Stimulated activated naive B cell treated with anti-CD40 and anti-IgM and Interleukin-4, amounts not matched to agents 10 μg/mL and 1 μg/mL and 100 μg/mL, for 72 hours (primary cell): ENCODE measurements around the gene PAX2.

Source experiments
- ATAC-seq, 2 donors: fragments of 150-1000 bp; cut with Tn5 transposase; replicated peaks; 2 replicates each; pipeline ENCODE4 v1.10.0; 2021; ENCODE audit warnings: moderate library complexity in 1 of 2
- DNase-seq: peaks from one replicate; pipeline ENCODE4 v3.0.0; 2021
- H3K27ac Mint-ChIP-seq: one replicate; pipeline ENCODE4 v1.8.0; 2022; ENCODE audit warnings: mild to moderate bottlenecking, mixed read lengths
- H3K27me3 Mint-ChIP-seq, 2 donors: one replicate each; pipeline ENCODE4 v1.8.0; 2022; ENCODE audit warnings: mixed read lengths in 2 of 2
- H3K36me3 Mint-ChIP-seq, 2 donors: one replicate each; pipeline ENCODE4 v1.8.0; 2022; ENCODE audit warnings: mixed read lengths in 2 of 2, mild to moderate bottlenecking in 1 of 2
- H3K4me1 Mint-ChIP-seq, 2 donors: one replicate each; pipeline ENCODE4 v1.8.0; 2022; ENCODE audit warnings: mixed read lengths in 2 of 2, mild to moderate bottlenecking in 1 of 2
- H3K4me3 Mint-ChIP-seq, 2 donors: one replicate each; pipeline ENCODE4 v1.8.0; 2022; ENCODE audit warnings: mild to moderate bottlenecking in 2 of 2, mixed read lengths in 2 of 2, moderate library complexity in 1 of 2
- H3K9me3 Mint-ChIP-seq, 2 donors: one replicate each; pipeline ENCODE4 v1.8.0; 2022; ENCODE audit warnings: mixed read lengths in 2 of 2, mild to moderate bottlenecking in 1 of 2

PAX2 gene

GRCh38 chr10:100848770-100849169, 103.4 kb downstream of the PAX2 start:
- no peak for ATAC-seq
- Mint-ChIP-seq H3K36me3 (no peaks in the 10 kb centered on the region), H3K4me1 (peaks cover 0 to 3% of the 10 kb centered on the region in 2 donors), H3K27ac (no peak overlapping the region), H3K27me3 (peaks cover 51 to 64% of the 10 kb centered on the region in 2 donors), H3K9me3 (no peaks in the 10 kb centered on the region), H3K4me3 (no peak overlapping the region)
- DNase-seq, result no peak

GRCh38 chr10:100858261-100858660, 112.9 kb downstream of the PAX2 start:
- H3K36me3 Mint-ChIP-seq, result no peaks in the 10 kb centered on the region
- no peak overlapping the region for H3K27ac Mint-ChIP-seq
- H3K27me3 Mint-ChIP-seq, result peaks cover 66 to 83% of the 10 kb centered on the region in 2 donors
- H3K4me1 Mint-ChIP-seq, result no peaks in the 10 kb centered on the region
- H3K9me3 Mint-ChIP-seq, result peaks cover 3% of the 10 kb centered on the region in 2 donors
- H3K4me3 Mint-ChIP-seq, result no peak overlapping the region
- no peak for DNase-seq
- no peak for ATAC-seq

GRCh38 chr10:100858747-100859483, 113.5 kb downstream of the PAX2 start:
- Mint-ChIP-seq H3K4me1 (no peaks in the 10 kb centered on the region), H3K27ac (no peak overlapping the region), H3K9me3 (peaks cover 3% of the 10 kb centered on the region in 2 donors), H3K36me3 (no peaks in the 10 kb centered on the region), H3K4me3 (no peak overlapping the region), H3K27me3 (peaks cover 65 to 87% of the 10 kb centered on the region in 2 donors)
- ATAC-seq (no peak), DNase-seq (no peak)

GRCh38 chr10:100859484-100859763, 114.0 kb downstream of the PAX2 start:
- ATAC-seq, result no peak
- peaks cover 63 to 87% of the 10 kb centered on the region in 2 donors for H3K27me3 Mint-ChIP-seq

GRCh38 chr10:100863433-100863832, 118.1 kb downstream of the PAX2 start:
- Mint-ChIP-seq H3K4me1 (peaks cover 5 to 6% of the 10 kb centered on the region in 2 donors), H3K27ac (no peak overlapping the region), H3K36me3 (no peaks in the 10 kb centered on the region), H3K9me3 (no peaks in the 10 kb centered on the region), H3K4me3 (no peak overlapping the region), H3K27me3 (peaks cover 56 to 83% of the 10 kb centered on the region in 2 donors)
- DNase-seq, result no peak
- no peak for ATAC-seq

More at GRCh38 chr10:100859484-100859763, 114.0 kb downstream of the PAX2 start:
- Mint-ChIP-seq H3K4me1 (no peaks in the 10 kb centered on the region), H3K36me3 (no peaks in the 10 kb centered on the region), H3K9me3 (peaks cover 3% of the 10 kb centered on the region in 2 donors), H3K4me3 (no peak overlapping the region), H3K27ac (no peak overlapping the region)
- DNase-seq, result no peak

GRCh38 chr10:100864036-100864885, 118.9 kb downstream of the PAX2 start:
- no peak overlapping the region for H3K4me3 Mint-ChIP-seq
- ATAC-seq (no peak), DNase-seq (no peak)
- H3K4me1 Mint-ChIP-seq, result peaks cover 5 to 6% of the 10 kb centered on the region in 2 donors
- no peaks in the 10 kb centered on the region for H3K36me3 Mint-ChIP-seq
- H3K27me3 Mint-ChIP-seq, result peaks cover 51 to 81% of the 10 kb centered on the region in 2 donors
- H3K9me3 Mint-ChIP-seq, result no peaks in the 10 kb centered on the region
- no peak overlapping the region for H3K27ac Mint-ChIP-seq

- Mint-ChIP-seq H3K36me3 (no peaks in the 10 kb centered on the region), H3K4me3 (no peak overlapping the region), H3K9me3 (no peaks in the 10 kb centered on the region), H3K27me3 (peaks cover 47 to 78% of the 10 kb centered on the region in 2 donors), H3K4me1 (peaks cover 5 to 6% of the 10 kb centered on the region in 2 donors), H3K27ac (no peak overlapping the region)
- DNase-seq (no peak), ATAC-seq (no peak)
These were observed 119.6 kb downstream of the PAX2 start for GRCh38 chr10:100864978-100865377.

- Mint-ChIP-seq H3K4me3 (no peak overlapping the region), H3K36me3 (no peaks in the 10 kb centered on the region), H3K27me3 (peaks cover 43 to 73% of the 10 kb centered on the region in 2 donors), H3K27ac (no peak overlapping the region), H3K9me3 (no peaks in the 10 kb centered on the region), H3K4me1 (peaks cover 5 to 6% of the 10 kb centered on the region in 2 donors)
- no peak for ATAC-seq
- no peak for DNase-seq
These were observed 120.6 kb downstream of the PAX2 start for GRCh38 chr10:100866010-100866409.

GRCh38 chr10:100866575-100867098, 121.3 kb downstream of the PAX2 start:
- no peaks in the 10 kb centered on the region for H3K36me3 Mint-ChIP-seq
- ATAC-seq, result no peak
- peaks cover 5 to 6% of the 10 kb centered on the region in 2 donors for H3K4me1 Mint-ChIP-seq
- peaks cover 41 to 71% of the 10 kb centered on the region in 2 donors for H3K27me3 Mint-ChIP-seq
- no peak overlapping the region for H3K27ac Mint-ChIP-seq
- H3K9me3 Mint-ChIP-seq, result no peaks in the 10 kb centered on the region
- no peak overlapping the region for H3K4me3 Mint-ChIP-seq
- DNase-seq, result no peak

- H3K27ac Mint-ChIP-seq, result no peak overlapping the region
- peaks cover 5 to 6% of the 10 kb centered on the region in 2 donors for H3K4me1 Mint-ChIP-seq
- no peaks in the 10 kb centered on the region for H3K36me3 Mint-ChIP-seq
- H3K4me3 Mint-ChIP-seq, result no peak overlapping the region
- no peak for ATAC-seq
- no peak for DNase-seq
- H3K27me3 Mint-ChIP-seq, result peaks cover 37 to 64% of the 10 kb centered on the region in 2 donors
- no peaks in the 10 kb centered on the region for H3K9me3 Mint-ChIP-seq
These were observed 122.0 kb downstream of the PAX2 start for GRCh38 chr10:100867261-100867963.

GRCh38 chr10:100868382-100868781, 123.0 kb downstream of the PAX2 start:
- DNase-seq, result no peak
- peaks cover 37 to 63% of the 10 kb centered on the region in 2 donors for H3K27me3 Mint-ChIP-seq

GRCh38 chr10:100869399-100869798, 124.0 kb downstream of the PAX2 start:
- ATAC-seq, result no peak
- Mint-ChIP-seq H3K36me3 (no peaks in the 10 kb centered on the region), H3K27ac (no peak overlapping the region), H3K4me1 (peaks cover 5 to 6% of the 10 kb centered on the region in 2 donors), H3K9me3 (no peaks in the 10 kb centered on the region), H3K27me3 (peaks cover 35 to 58% of the 10 kb centered on the region in 2 donors), H3K4me3 (no peak overlapping the region)
- no peak for DNase-seq

More at GRCh38 chr10:100868382-100868781, 123.0 kb downstream of the PAX2 start:
- Mint-ChIP-seq H3K4me3 (no peak overlapping the region), H3K4me1 (peaks cover 5 to 6% of the 10 kb centered on the region in 2 donors), H3K36me3 (no peaks in the 10 kb centered on the region), H3K27ac (no peak overlapping the region), H3K9me3 (no peaks in the 10 kb centered on the region)
- ATAC-seq, result no peak

GRCh38 chr10:100872034-100872791, 126.8 kb downstream of the PAX2 start:
- H3K9me3 Mint-ChIP-seq, result no peaks in the 10 kb centered on the region
- DNase-seq (peak; percentile 23), ATAC-seq (peak; percentile 87 to 90)
- H3K27ac Mint-ChIP-seq, result no peak overlapping the region
- no peak overlapping the region for H3K4me3 Mint-ChIP-seq
- H3K27me3 Mint-ChIP-seq, result peaks cover 30 to 56% of the 10 kb centered on the region in 2 donors
- H3K36me3 Mint-ChIP-seq, result no peaks in the 10 kb centered on the region
- H3K4me1 Mint-ChIP-seq, result peaks cover 0 to under 1% of the 10 kb centered on the region in 2 donors
